HepG2 (cell line): ENCODE measurements around the gene FGD2. TPM values are rescaled to one million over a fixed set of nuclear protein-coding genes. Genes with fewer than 3 reads are reported as not detected.

Experiments
- GPN1 ChIP-seq: sonication (generic); formaldehyde crosslinking; IDR thresholded peaks from 2 replicates; pipeline ENCODE4 v1.5.1; 2020; ENCODE audit warnings: missing genetic modification reagents, borderline replicate concordance
- HMG20B ChIP-seq: conservative IDR thresholded peaks from 2 replicates; pipeline ENCODE4 v1.6.1; 2016; ENCODE audit warnings: missing genetic modification reagents, missing compliant biosample characterization
- HMGXB3 ChIP-seq: sonication (generic); formaldehyde crosslinking; IDR thresholded peaks from 2 replicates; pipeline ENCODE4 v1.4.0; 2020; ENCODE audit warnings: missing genetic modification reagents, borderline replicate concordance
- HMGXB4 ChIP-seq, 2 experiments: sonication (generic) in 1 of 2; formaldehyde crosslinking in 1 of 2; IDR thresholded peaks; 2 replicates each; pipeline versions ENCODE4 v1.4.0 to v1.6.1; 2018 to 2020; ENCODE audit warnings: missing genetic modification reagents in 2 of 2, borderline replicate concordance in 1 of 2, low read depth in 1 of 2, mild to moderate bottlenecking in 1 of 2, missing biosample characterization in 1 of 2
- HNF4G ChIP-seq, 2 experiments: sonication (generic) in 1 of 2; formaldehyde crosslinking in 1 of 2; IDR thresholded peaks; 2 replicates each; pipeline versions ENCODE4 v1.4.0 to v1.6.1; 2011 to 2020; ENCODE audit warnings: borderline replicate concordance in 2 of 2, low read depth in 2 of 2, mild to moderate bottlenecking in 2 of 2, low read length in 1 of 2, missing genetic modification reagents in 1 of 2, moderate library complexity in 1 of 2
- KDM6A ChIP-seq: IDR thresholded peaks from 2 replicates; pipeline ENCODE4 v1.6.1; 2016; ENCODE audit warnings: low read depth
- NFIB ChIP-seq: sonication (generic); formaldehyde crosslinking; IDR thresholded peaks from 2 replicates; pipeline ENCODE4 v1.9.0; 2021; ENCODE audit warnings: missing genetic modification reagents, mild to moderate bottlenecking, borderline replicate concordance
- ZNF12 ChIP-seq: sonication (generic); formaldehyde crosslinking; IDR thresholded peaks from 2 replicates; pipeline ENCODE4 v1.5.0; 2020; ENCODE audit warnings: missing genetic modification reagents
- ZNF160 ChIP-seq: sonication (generic); formaldehyde crosslinking; IDR thresholded peaks from 2 replicates; pipeline ENCODE4 v1.8.0; 2022; ENCODE audit warnings: mild to moderate bottlenecking, inconsistent platforms, missing genetic modification reagents
- ZNF253 ChIP-seq: sonication (generic); formaldehyde crosslinking; IDR thresholded peaks from 2 replicates; pipeline ENCODE4 v1.8.0; 2022; ENCODE audit warnings: mild to moderate bottlenecking, missing genetic modification reagents, borderline replicate concordance
- ZNF333 ChIP-seq: sonication (generic); formaldehyde crosslinking; IDR thresholded peaks from 2 replicates; pipeline ENCODE4 v1.4.0; 2020; ENCODE audit warnings: mild to moderate bottlenecking, missing genetic modification reagents, borderline replicate concordance
- ZNF367 ChIP-seq: sonication (generic); formaldehyde crosslinking; IDR thresholded peaks from 2 replicates; pipeline ENCODE4 v1.4.0; 2020; ENCODE audit warnings: missing genetic modification reagents, borderline replicate concordance
- ZNF414 ChIP-seq: sonication (generic); formaldehyde crosslinking; IDR thresholded peaks from 2 replicates; pipeline ENCODE4 v1.5.0; 2020; ENCODE audit warnings: missing genetic modification reagents
- ZNF547 ChIP-seq: sonication (generic); formaldehyde crosslinking; IDR thresholded peaks from 2 replicates; pipeline ENCODE4 v1.5.1; 2020; ENCODE audit warnings: mild to moderate bottlenecking, missing genetic modification reagents
- ZNF614 ChIP-seq: IDR thresholded peaks from 2 replicates; pipeline ENCODE4 v1.6.1; 2018; ENCODE audit warnings: missing biosample characterization, missing genetic modification reagents, inconsistent platforms, borderline replicate concordance
- ZNF747 ChIP-seq: sonication (generic); formaldehyde crosslinking; IDR thresholded peaks from 2 replicates; pipeline ENCODE4 v1.8.1; 2023; ENCODE audit warnings: missing genetic modification reagents, mild to moderate bottlenecking, borderline replicate concordance
- polyA plus RNA-seq, 8 experiments: library from polyadenylated mRNA; depleted of rRNA in 3 of 8; stranded (reverse) in 7 of 8; unstranded in 1 of 8; fragments of >200 nt; fragmentation: Illumina TruSeq in 4 of 8; extraction: Trizol in 4 of 8; gene quantifications; 2 replicates each; pipeline versions ENCODE4 v1.2.1 to v1.2.3, GENCODE V29; 2011 to 2016; ENCODE audit warnings: low read depth in 4 of 8, missing spikeins in 1 of 8, mixed read lengths in 1 of 8; ENCODE audit not compliant: insufficient read depth in 1 of 8
- total RNA-seq, 5 experiments: library from RNA; depleted of rRNA; stranded (reverse); fragments of >200 nt; fragmentation: Illumina TruSeq; extraction: Trizol; gene quantifications; 2 replicates each; pipeline ENCODE4 v1.2.3, GENCODE V29; 2016; ENCODE audit warnings: low read depth in 1 of 5

The FGD2 gene
- total and polyA plus RNA-seq, 2 of the 13 experiments (the other 11 are each of a cell fraction or from before 2014, with no cell fraction given) = not detected

- TF ChIP-seq HMGXB3 (CRISPR knock-in tag) (no peak; the same call in 1 of the 2 replicates), ZNF614 (CRISPR knock-in tag) (peak; percentile 56), GPN1 (CRISPR knock-in tag) (no peak; the same call in 1 of the 2 replicates), ZNF747 (CRISPR knock-in tag) (0 out of 2 replicates have a peak, but pooled peaks have one; percentile 34), KDM6A (no peak), HMGXB4 (CRISPR knock-in tag; IDR thresholded peaks at IDR 0.05; ENCODE audit: borderline replicate concordance in 1 of 2, low read depth in 1 of 2) (peak; percentile 40 to 74; a peak in 1 of 4 replicates), ZNF333 (CRISPR knock-in tag) (no peak), NFIB (no peak), ZNF367 (CRISPR knock-in tag) (no peak), ZNF160 (CRISPR knock-in tag) (peak; percentile 65; the same call in 1 of the 2 replicates), ZNF547 (peak; percentile 96; the same call in 1 of the 2 replicates), ZNF253 (CRISPR knock-in tag) (peak; percentile 86), ZNF414 (CRISPR knock-in tag) (no peak), HMG20B (0 out of 2 replicates have a peak, but pooled peaks have one; percentile 12), ZNF12 (CRISPR knock-in tag) (no peak), HNF4G (IDR thresholded peaks at IDR 0.05; ENCODE audit: borderline replicate concordance, low read depth, low read length) (no peak), HNF4G (CRISPR knock-in tag; IDR thresholded peaks at IDR 0.05; ENCODE audit: borderline replicate concordance, low read depth) (no peak)
These were observed 19.4 kb upstream of the FGD2 start, which contains the start of gene MTCH1 (continued) for GRCh38 chr6:36985808-36986703.
